ENCODE measurements around the gene AMFR.

The AMFR gene

DNA sequence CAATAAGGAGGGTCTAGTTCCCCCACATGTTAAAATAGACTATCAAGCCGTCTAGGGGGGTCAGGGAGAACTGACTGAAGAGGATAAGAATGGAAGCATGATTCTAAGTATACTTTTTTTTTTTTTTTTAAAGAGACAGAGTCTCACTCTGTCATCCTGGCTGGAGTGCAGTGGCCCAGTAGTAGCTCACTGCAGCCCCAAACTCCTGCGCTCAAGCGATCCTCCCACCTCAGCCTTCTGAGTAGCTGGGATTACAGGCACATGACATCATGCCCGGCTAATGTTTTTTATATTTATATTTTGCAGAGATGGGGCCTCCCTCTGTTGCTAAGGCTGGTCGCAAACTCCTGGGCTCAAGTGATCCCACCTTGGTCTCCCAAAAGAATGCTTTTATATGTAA lies 14.2 kb downstream of the AMFR start:
- no peak overlapping the region for H2BK5ac ChIP-seq (ENCODE audit: low read depth, low read length, poor library complexity)
- H4K12ac ChIP-seq (ENCODE audit: low read depth, low read length), result no peak overlapping the region
- H3K4me1 ChIP-seq (ENCODE audit: control insufficient read depth in 1 of 2, insufficient read depth in 2 of 2, low read length in 2 of 2), result no peaks in the 10 kb centered on the region
- no peak overlapping the region for H3K4ac ChIP-seq (ENCODE audit: low read depth, low read length)
- H3K27ac ChIP-seq (ENCODE audit: low read depth, low read length), result no peak overlapping the region
- no peak for DNase-seq
- H4K8ac ChIP-seq (ENCODE audit: low read depth, low read length), result no peak overlapping the region
- H3K79me2 ChIP-seq (ENCODE audit: control insufficient read depth, insufficient read depth, low read length, poor library complexity), result no peaks in the 10 kb centered on the region
- H3K4me2 ChIP-seq (ENCODE audit: low read length), result no peak overlapping the region
- H3K9me3 ChIP-seq (ENCODE audit: insufficient read depth, low read depth, low read length), result no peaks in the 10 kb centered on the region
- H3K18ac ChIP-seq (ENCODE audit: low read length), result no peak overlapping the region
- H2AFZ ChIP-seq (ENCODE audit: insufficient read depth, low read length, poor library complexity), result no peak overlapping the region
- H3K23ac ChIP-seq (ENCODE audit: low read length), result no peak overlapping the region
- no peak overlapping the region for H2AK5ac ChIP-seq (ENCODE audit: low read length)
- H3K14ac ChIP-seq (ENCODE audit: low read length), result no peak overlapping the region
- no peaks in the 10 kb centered on the region for H3K27me3 ChIP-seq (ENCODE audit: insufficient read depth, low read length)
- H3K9ac ChIP-seq (ENCODE audit: low read length), result no peak overlapping the region
- H3K79me1 ChIP-seq (ENCODE audit: low read length), result no peaks in the 10 kb centered on the region
- no peak overlapping the region for H4K91ac ChIP-seq (ENCODE audit: low read depth, low read length)
- H3K4me3 ChIP-seq (ENCODE audit: low read depth, low read length), result no peak overlapping the region
- H3K36me3 ChIP-seq (ENCODE audit: control insufficient read depth in 1 of 2, insufficient read depth in 2 of 2, low read length in 2 of 2), result peaks cover 12 to 16% of the 10 kb centered on the region in 2 experiments
- WGBS (ENCODE audit: extremely low coverage, insufficient coverage, insufficient read length), result no CpG with 5 or more reads among the region's 5 CpGs
- H2BK120ac ChIP-seq (ENCODE audit: insufficient read depth, low read length, poor library complexity), result no peak overlapping the region
- H2BK12ac ChIP-seq (ENCODE audit: low read length), result no peak overlapping the region

DNA sequence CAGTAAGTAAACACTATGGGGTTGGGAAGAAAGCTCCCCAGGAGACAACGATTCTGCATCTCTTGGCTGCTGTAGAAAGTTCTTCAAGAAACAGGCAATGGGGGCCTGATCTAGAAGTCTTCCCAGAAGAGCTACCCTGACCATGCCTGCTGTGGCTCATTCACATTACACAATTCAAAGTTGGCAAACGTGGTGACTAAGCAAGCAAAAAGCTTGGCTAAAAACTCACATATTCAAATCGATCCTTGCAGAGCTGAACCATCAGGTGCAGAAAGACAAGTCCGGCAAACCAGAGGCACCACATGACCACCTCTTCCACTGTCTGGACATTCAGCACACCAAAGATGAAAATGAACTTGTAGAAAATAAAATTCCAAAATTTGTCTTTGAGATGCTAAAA lies 16.1 kb downstream of the AMFR start:
- Histone ChIP-seq H3K9ac (ENCODE audit: low read length) (no peak overlapping the region), H3K18ac (ENCODE audit: low read length) (no peak overlapping the region)
- no CpG with 5 or more reads among the region's 4 CpGs for WGBS (ENCODE audit: extremely low coverage, insufficient coverage, insufficient read length)

DNA sequence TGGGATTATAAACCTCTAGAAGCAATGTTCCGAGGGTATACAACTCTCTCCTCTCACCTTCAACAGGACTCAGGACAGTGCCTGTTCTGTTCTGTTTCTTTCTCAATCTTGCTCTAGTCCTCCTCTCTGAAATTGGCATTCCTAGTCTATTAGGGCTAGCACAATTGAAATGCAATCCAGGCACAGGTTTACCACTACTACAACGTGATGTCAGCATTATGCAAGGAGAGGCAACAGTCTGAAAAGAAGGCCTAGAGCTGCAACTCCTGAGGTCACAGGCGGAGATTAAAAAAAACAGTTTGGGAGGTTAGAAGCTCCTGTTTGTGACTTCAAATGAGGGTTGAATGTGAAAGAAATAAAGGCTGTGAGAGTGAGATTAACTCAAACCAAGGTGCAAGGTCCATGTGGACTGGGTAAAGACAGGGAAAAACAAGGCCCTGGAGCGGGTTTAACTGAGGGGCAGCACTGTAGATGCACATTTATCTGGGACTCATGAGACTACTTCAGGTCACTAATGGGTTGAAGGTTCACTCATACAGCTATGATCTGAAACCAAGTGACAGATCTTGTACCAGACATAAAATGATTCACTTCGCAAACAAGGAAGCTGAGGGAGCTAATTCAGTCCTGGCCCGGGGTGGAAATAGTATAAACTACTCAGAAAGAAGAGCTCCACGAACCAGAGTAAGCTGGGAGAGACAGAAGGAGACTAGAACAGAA lies 16.8 kb downstream of the AMFR start:
- Histone ChIP-seq H3K79me1 (ENCODE audit: low read length) (no peaks in the 10 kb centered on the region), H2BK120ac (ENCODE audit: insufficient read depth, low read length, poor library complexity) (no peak overlapping the region), H2BK5ac (ENCODE audit: low read depth, low read length, poor library complexity) (no peak overlapping the region), H3K27ac (ENCODE audit: low read depth, low read length) (no peak overlapping the region), H3K27me3 (ENCODE audit: insufficient read depth, low read length) (no peaks in the 10 kb centered on the region), H3K4me2 (ENCODE audit: low read length) (no peak overlapping the region), H4K8ac (ENCODE audit: low read depth, low read length) (no peak overlapping the region), H3K9me3 (ENCODE audit: insufficient read depth, low read depth, low read length) (no peaks in the 10 kb centered on the region), H2BK12ac (ENCODE audit: low read length) (no peak overlapping the region), H3K9ac (ENCODE audit: low read length) (no peak overlapping the region), H3K36me3 (ENCODE audit: control insufficient read depth in 1 of 2, insufficient read depth in 2 of 2, low read length in 2 of 2) (peaks cover 14 to 21% of the 10 kb centered on the region in 2 experiments), H2AFZ (ENCODE audit: insufficient read depth, low read length, poor library complexity) (no peak overlapping the region), H3K4me1 (ENCODE audit: control insufficient read depth in 1 of 2, insufficient read depth in 2 of 2, low read length in 2 of 2) (no peaks in the 10 kb centered on the region), H3K14ac (ENCODE audit: low read length) (no peak overlapping the region), H2AK5ac (ENCODE audit: low read length) (no peak overlapping the region), H4K12ac (ENCODE audit: low read depth, low read length) (no peak overlapping the region), H3K4me3 (ENCODE audit: low read depth, low read length) (no peak overlapping the region), H3K79me2 (ENCODE audit: control insufficient read depth, insufficient read depth, low read length, poor library complexity) (no peaks in the 10 kb centered on the region), H3K23ac (ENCODE audit: low read length) (no peak overlapping the region), H3K4ac (ENCODE audit: low read depth, low read length) (no peak overlapping the region), H4K91ac (ENCODE audit: low read depth, low read length) (no peak overlapping the region), H3K18ac (ENCODE audit: low read length) (no peak overlapping the region)
- DNase-seq, result no peak
- no CpG with 5 or more reads among the region's 7 CpGs for WGBS (ENCODE audit: extremely low coverage, insufficient coverage, insufficient read length)

More for the DNA sequence above, 16.1 kb downstream of the AMFR start:
- H3K4ac ChIP-seq (ENCODE audit: low read depth, low read length), result no peak overlapping the region
- no peak overlapping the region for H2AK5ac ChIP-seq (ENCODE audit: low read length)
- H3K4me3 ChIP-seq (ENCODE audit: low read depth, low read length), result no peak overlapping the region
- no peak overlapping the region for H2BK5ac ChIP-seq (ENCODE audit: low read depth, low read length, poor library complexity)
- H2AFZ ChIP-seq (ENCODE audit: insufficient read depth, low read length, poor library complexity), result no peak overlapping the region
- H4K12ac ChIP-seq (ENCODE audit: low read depth, low read length), result no peak overlapping the region
- H3K79me2 ChIP-seq (ENCODE audit: control insufficient read depth, insufficient read depth, low read length, poor library complexity), result no peaks in the 10 kb centered on the region
- H3K4me1 ChIP-seq (ENCODE audit: control insufficient read depth in 1 of 2, insufficient read depth in 2 of 2, low read length in 2 of 2), result no peaks in the 10 kb centered on the region
- no peak overlapping the region for H3K4me2 ChIP-seq (ENCODE audit: low read length)
- H4K8ac ChIP-seq (ENCODE audit: low read depth, low read length), result no peak overlapping the region
- no peak overlapping the region for H4K91ac ChIP-seq (ENCODE audit: low read depth, low read length)
- H2BK12ac ChIP-seq (ENCODE audit: low read length), result no peak overlapping the region
- peaks cover 14 to 21% of the 10 kb centered on the region in 2 experiments for H3K36me3 ChIP-seq (ENCODE audit: control insufficient read depth in 1 of 2, insufficient read depth in 2 of 2, low read length in 2 of 2)
- peak; percentile 13 to 52 for DNase-seq
- no peak overlapping the region for H2BK120ac ChIP-seq (ENCODE audit: insufficient read depth, low read length, poor library complexity)
- H3K9me3 ChIP-seq (ENCODE audit: insufficient read depth, low read depth, low read length), result no peaks in the 10 kb centered on the region
- no peak overlapping the region for H3K27ac ChIP-seq (ENCODE audit: low read depth, low read length)
- no peaks in the 10 kb centered on the region for H3K27me3 ChIP-seq (ENCODE audit: insufficient read depth, low read length)
- no peak overlapping the region for H3K23ac ChIP-seq (ENCODE audit: low read length)
- no peaks in the 10 kb centered on the region for H3K79me1 ChIP-seq (ENCODE audit: low read length)
- H3K14ac ChIP-seq (ENCODE audit: low read length), result no peak overlapping the region

DNA sequence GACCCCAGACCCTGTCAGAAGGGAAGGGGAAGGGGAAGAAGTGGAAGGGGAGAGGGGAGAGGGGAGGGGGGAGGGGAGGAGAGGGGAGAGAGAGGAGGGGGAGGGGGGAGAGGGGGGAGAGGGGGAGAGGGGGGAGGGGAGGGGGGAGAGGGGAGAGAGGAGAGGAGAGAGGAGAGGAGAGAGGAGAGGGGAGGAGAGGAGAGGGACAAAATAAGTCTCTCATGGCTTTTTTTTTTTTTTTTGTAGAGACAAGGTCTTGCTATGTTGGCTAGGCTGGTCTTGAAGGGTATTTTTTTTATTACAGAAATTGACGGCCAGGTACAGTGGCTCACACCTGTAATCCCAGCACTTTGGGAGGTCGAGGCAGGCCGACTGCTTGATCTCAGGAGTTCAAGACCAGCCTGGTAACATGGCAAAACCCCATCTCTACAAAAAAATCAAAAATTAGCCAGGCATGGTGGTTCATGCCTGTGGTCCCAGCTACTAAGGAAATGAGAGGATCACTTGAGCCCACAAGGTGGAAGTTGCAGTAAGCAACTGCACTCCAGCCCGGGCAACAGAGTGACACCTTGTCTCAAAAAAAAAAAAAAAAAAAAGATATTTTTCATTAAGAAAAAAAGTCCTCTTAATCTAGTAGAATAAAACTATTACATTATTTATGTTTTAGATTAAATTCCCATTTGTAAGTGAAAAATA lies 19.2 kb downstream of the AMFR start:
- Histone ChIP-seq H3K79me1 (ENCODE audit: low read length) (no peaks in the 10 kb centered on the region), H2AFZ (ENCODE audit: insufficient read depth, low read length, poor library complexity) (no peak overlapping the region), H3K9ac (ENCODE audit: low read length) (no peak overlapping the region), H3K9me3 (ENCODE audit: insufficient read depth, low read depth, low read length) (peaks cover 2% of the 10 kb centered on the region), H3K14ac (ENCODE audit: low read length) (no peak overlapping the region), H3K23ac (ENCODE audit: low read length) (no peak overlapping the region), H2BK120ac (ENCODE audit: insufficient read depth, low read length, poor library complexity) (no peak overlapping the region), H4K8ac (ENCODE audit: low read depth, low read length) (no peak overlapping the region), H3K4me2 (ENCODE audit: low read length) (no peak overlapping the region), H2AK5ac (ENCODE audit: low read length) (no peak overlapping the region), H3K79me2 (ENCODE audit: control insufficient read depth, insufficient read depth, low read length, poor library complexity) (no peaks in the 10 kb centered on the region), H3K27ac (ENCODE audit: low read depth, low read length) (no peak overlapping the region), H2BK12ac (ENCODE audit: low read length) (no peak overlapping the region), H3K4me1 (ENCODE audit: control insufficient read depth in 1 of 2, insufficient read depth in 2 of 2, low read length in 2 of 2) (no peaks in the 10 kb centered on the region), H2BK5ac (ENCODE audit: low read depth, low read length, poor library complexity) (no peak overlapping the region), H3K36me3 (ENCODE audit: control insufficient read depth in 1 of 2, insufficient read depth in 2 of 2, low read length in 2 of 2) (peaks cover 18 to 26% of the 10 kb centered on the region in 2 experiments), H3K4me3 (ENCODE audit: low read depth, low read length) (no peak overlapping the region), H3K4ac (ENCODE audit: low read depth, low read length) (no peak overlapping the region), H4K91ac (ENCODE audit: low read depth, low read length) (no peak overlapping the region), H4K12ac (ENCODE audit: low read depth, low read length) (no peak overlapping the region), H3K27me3 (ENCODE audit: insufficient read depth, low read length) (no peaks in the 10 kb centered on the region), H3K18ac (ENCODE audit: low read length) (no peak overlapping the region)
- no CpG with 5 or more reads among the region's 4 CpGs for WGBS (ENCODE audit: extremely low coverage, insufficient coverage, insufficient read length)
- DNase-seq, result no peak
